HCT116 (cell line): ENCODE data around the gene ANKS1A. TPM values are rescaled to one million over a fixed set of nuclear protein-coding genes. Genes with fewer than 3 reads are reported as not detected.

ENCODE experiments used
- ATAC-seq: fragments of 200-7000 bp; cut with Tn5 transposase; 2 replicates; pipeline ENCODE4 v1.9.1; 2020; ENCODE audit warnings: mild to moderate bottlenecking, moderate library complexity
- BruUV-seq: library from RNA; stranded (reverse); fragments of 400-500 nt; replicated peaks from 2 replicates; lab custom pipeline; 2021; lab: Mats Ljungman, UMichigan
- CTCF ChIA-PET: fragments of 300-600 bp; sonication (Branson Sonifier 250); formaldehyde crosslinking; loops from one replicate; lab custom pipeline; 2021; ENCODE audit warnings: antibody characterized with exemption; lab: Charles Lee
- POLR2A ChIA-PET: fragments of 300-600, 350-600 bp; sonication (Branson Sonifier 250); formaldehyde crosslinking; loops from one replicate; lab custom pipeline; 2021; ENCODE audit warnings: antibody characterized with exemption; lab: Charles Lee
- RAD21 ChIA-PET, 2 experiments: fragments of 300-600 bp; sonication (Branson Sonifier 250); formaldehyde crosslinking; loops; one replicate each; lab custom pipeline; 2023; ENCODE audit warnings: low total read pairs in 2 of 2; ENCODE audit not compliant: uncharacterized antibody in 2 of 2, unreplicated experiment in 2 of 2, low non-redundant PET in 1 of 2; lab: Charles Lee
- DNase-seq: peaks from one replicate; pipeline ENCODE4 v3.0.0-alpha.2; 2010; ENCODE audit warnings: low read depth, low spot score
- H2AFZ ChIP-seq: fragments of 200-600 bp; shearing (Covaris generic), sonication (generic); 2 replicates; pipeline ENCODE4 v1.6.1; 2017; ENCODE audit warnings: low read depth, mixed run types, mixed read lengths, antibody characterized with exemption, low read length; ENCODE audit not compliant: poor library complexity, severe bottlenecking
- H3K27ac ChIP-seq: 2 replicates; pipeline ENCODE4 v1.5.1; 2012; ENCODE audit warnings: low read depth, low read length
- H3K27me3 ChIP-seq: fragments of 200-600 bp; sonication (generic); 2 replicates; pipeline ENCODE4 v1.6.1; 2016; ENCODE audit warnings: mixed run types, low read length, mixed read lengths; ENCODE audit not compliant: insufficient read depth
- H3K36me3 ChIP-seq, 2 experiments: fragments of 200-500 bp in 1 of 2; fragments of 200-600 bp in 1 of 2; sonication (Bioruptor generic) in 1 of 2; sonication (generic) in 1 of 2; 2 replicates each; pipeline versions ENCODE4 v1.5.1 to v1.6.1; 2014 to 2016; ENCODE audit warnings: low read length in 2 of 2, inconsistent platforms in 1 of 2, mixed read lengths in 1 of 2, mixed run types in 1 of 2; ENCODE audit not compliant: insufficient read depth in 2 of 2, control insufficient read depth in 1 of 2
- H3K4me1 ChIP-seq, 2 experiments: fragments of 200-600 bp in 1 of 2; sonication (generic) in 1 of 2; 2 replicates each; pipeline versions ENCODE4 v1.5.1 to v1.6.1; 2012 to 2017; ENCODE audit warnings: low read length in 2 of 2, inconsistent platforms in 1 of 2, mild to moderate bottlenecking in 1 of 2, mixed read lengths in 1 of 2, mixed run types in 1 of 2, moderate library complexity in 1 of 2; ENCODE audit not compliant: insufficient read depth in 2 of 2, control insufficient read depth in 1 of 2
- H3K4me2 ChIP-seq: fragments of 200-600 bp; sonication (generic); 2 replicates; pipeline ENCODE4 v1.6.1; 2017; ENCODE audit warnings: mixed run types, low read length, mixed read lengths
- H3K4me3 ChIP-seq, 2 experiments: fragments of 200-600 bp in 1 of 2; sonication (generic) in 1 of 2; replicated peaks in 1 of 2; 2 replicates each; pipeline ENCODE4 v1.5.1; 2011 to 2016; ENCODE audit warnings: low read length in 2 of 2, control low read depth in 1 of 2, low read depth in 1 of 2, mild to moderate bottlenecking in 1 of 2, mixed read lengths in 1 of 2, mixed run types in 1 of 2
- H3K79me2 ChIP-seq: fragments of 200-600 bp; sonication (generic); 2 replicates; pipeline ENCODE4 v1.6.1; 2017; ENCODE audit warnings: mild to moderate bottlenecking, mixed run types, low read length, moderate library complexity, mixed read lengths; ENCODE audit not compliant: insufficient read depth
- H3K9ac ChIP-seq: fragments of 200-600 bp; sonication (generic); 2 replicates; pipeline ENCODE4 v1.6.1; 2016; ENCODE audit warnings: low read length, mixed read lengths
- H3K9me2 ChIP-seq: fragments of 200-600 bp; sonication (generic), shearing (Covaris generic); 2 replicates; pipeline ENCODE4 v1.6.1; 2017; ENCODE audit warnings: mixed run types, mild to moderate bottlenecking, moderate library complexity; ENCODE audit not compliant: insufficient read depth
- H3K9me3 ChIP-seq, 2 experiments: fragments of 200-500 bp in 1 of 2; fragments of 200-600 bp in 1 of 2; sonication (Bioruptor generic) in 1 of 2; sonication (generic) in 1 of 2; 2 replicates each; pipeline ENCODE4 v1.6.1; 2014 to 2017; ENCODE audit warnings: low read length in 2 of 2, mixed read lengths in 2 of 2, inconsistent platforms in 1 of 2, low read depth in 1 of 2, mild to moderate bottlenecking in 1 of 2, mixed run types in 1 of 2, moderate library complexity in 1 of 2; ENCODE audit not compliant: control insufficient read depth in 1 of 2, insufficient read depth in 1 of 2
- H4K20me1 ChIP-seq: fragments of 200-600 bp; sonication (generic), shearing (Covaris generic); 2 replicates; pipeline ENCODE4 v1.6.1; 2017; ENCODE audit warnings: mixed run types, mild to moderate bottlenecking, moderate library complexity; ENCODE audit not compliant: insufficient read depth
- CBX3 ChIP-seq: IDR thresholded peaks from 2 replicates; pipeline ENCODE4 v1.6.1; 2012; ENCODE audit warnings: low read depth
- EGR1 ChIP-seq: IDR thresholded peaks from 2 replicates; pipeline ENCODE4 v1.6.1; 2012; ENCODE audit warnings: low read depth
- EZH2 ChIP-seq: fragments of 200-600 bp; sonication (generic); IDR thresholded peaks from 2 replicates; pipeline ENCODE4 v1.6.1; 2017; ENCODE audit warnings: antibody characterized with exemption, mixed run types
- JUND ChIP-seq: IDR thresholded peaks from 2 replicates; pipeline ENCODE4 v1.6.1; 2012
- POLR2AphosphoS5 ChIP-seq: IDR thresholded peaks from 2 replicates; pipeline ENCODE4 v1.6.1; 2011; ENCODE audit warnings: mild to moderate bottlenecking, low read depth, low read length, moderate library complexity
- REST ChIP-seq: IDR thresholded peaks from 2 replicates; pipeline ENCODE4 v1.6.1; 2012; ENCODE audit warnings: low read depth
- SIN3A ChIP-seq: IDR thresholded peaks from 2 replicates; pipeline ENCODE4 v1.6.1; 2012; ENCODE audit warnings: low read depth
- SRF ChIP-seq: IDR thresholded peaks from 2 replicates; pipeline ENCODE4 v1.6.1; 2012; ENCODE audit warnings: low read depth
- TCF7L2 ChIP-seq: IDR thresholded peaks from 2 replicates; pipeline ENCODE4 v1.7.0; 2011; ENCODE audit warnings: borderline replicate concordance, inconsistent platforms; ENCODE audit not compliant: insufficient read depth, insufficient read length; ENCODE audit errors: extremely low read depth
- YY1 ChIP-seq: IDR thresholded peaks from 2 replicates; pipeline ENCODE4 v1.6.1; 2011; ENCODE audit warnings: low read length, low read depth, moderate library complexity, mild to moderate bottlenecking; ENCODE audit not compliant: insufficient replicate concordance; ENCODE audit errors: extremely low read depth
- intact Hi-C: fragments of 100-400 bp; cut with micrococcal nuclease; formaldehyde crosslinking; loops from 2 replicates; pipeline ENCODE4 v1.10.0; 2022
- total RNA-seq: library from RNA; stranded (reverse); gene quantifications from one replicate; pipeline ENCODE4 v1.2.1, GENCODE V29; 2021; ENCODE audit not compliant: unreplicated experiment

Gene ANKS1A
- total RNA-seq, 1 experiment from 2014 or later = 20.6 TPM

DNA sequence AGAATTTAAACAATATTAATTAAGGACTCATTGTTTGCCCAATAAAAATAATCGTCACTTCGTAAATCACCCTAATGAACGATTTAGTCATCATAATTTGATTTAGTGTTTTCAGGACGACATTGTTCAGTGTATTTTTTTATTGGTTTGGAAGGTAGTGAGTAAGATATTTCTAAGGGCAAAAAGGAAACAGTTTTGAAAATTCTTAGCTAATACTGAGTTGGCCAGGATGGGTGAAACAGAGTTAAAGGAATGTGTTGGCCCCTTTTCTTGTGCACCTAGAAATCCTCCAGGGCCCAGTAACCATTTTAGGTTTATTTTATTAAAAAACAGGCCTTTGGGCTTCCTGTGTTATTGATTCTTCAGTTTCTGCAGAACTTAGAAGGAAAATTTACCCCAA is 25.3 kb downstream of the ANKS1A start:
- Histone ChIP-seq H3K27ac (no peak overlapping the region), H3K9me2 (no peaks in the 10 kb centered on the region), H3K79me2 (peaks cover 74% of the 10 kb centered on the region), H3K9me3 (no peaks in the 10 kb centered on the region), H3K4me1 (peaks cover 0 to 3% of the 10 kb centered on the region in 2 experiments; a peak in 1 of 4 replicates), H3K4me3 (no peak overlapping the region), H3K36me3 (no peaks in the 10 kb centered on the region)
- no peak for DNase-seq
- POLR2A ChIA-PET = no interaction called here
- intact Hi-C loops = no loop called here
- no peak for ATAC-seq
- TF ChIP-seq REST = no peak
- TF ChIP-seq EZH2 = no peak
- TF ChIP-seq JUND = no peak
- TF ChIP-seq POLR2AphosphoS5 = no peak
- TF ChIP-seq YY1 = no peak
- no peak for TF ChIP-seq SRF
- TF ChIP-seq TCF7L2 = no peak
- no peak for TF ChIP-seq CBX3
- no peak for TF ChIP-seq EGR1
- no peak for TF ChIP-seq SIN3A
- TF ChIP-seq, all 23 proteins: peak for 0
- ChIA-PET RAD21 (no interaction called here), CTCF (no interaction called here)
- Histone ChIP-seq H4K20me1 (peaks cover 4% of the 10 kb centered on the region; the same call in 1 of the 2 replicates), H3K4me2 (no peak overlapping the region), H3K9ac (no peak overlapping the region), H3K27me3 (no peaks in the 10 kb centered on the region), H2AFZ (no peak overlapping the region)
- BruUV-seq = no TSS peak
